Gastroesophageal sphincter (tissue), 3 donors: ENCODE measurements around the gene PLEKHM1.
"Not testable (repeated sequence)": the region's sequence is repeated elsewhere in the genome, so short reads cannot be mapped to it uniquely, and the experiment has no call there.

Source experiments
- EP300 ChIP-seq: sonication (generic); formaldehyde crosslinking; IDR thresholded peaks from one replicate; pipeline ENCODE4 v1.6.1; 2017; ENCODE audit warnings: antibody characterized with exemption, mild to moderate bottlenecking
- POLR2A ChIP-seq, 2 donors: fragments of 450-650 bp; IDR thresholded peaks; one replicate each; pipeline ENCODE4 v1.6.1; 2017; ENCODE audit warnings: antibody characterized with exemption in 2 of 2, mild to moderate bottlenecking in 2 of 2, moderate library complexity in 1 of 2
- POLR2AphosphoS5 ChIP-seq: sonication (generic); formaldehyde crosslinking; IDR thresholded peaks from one replicate; pipeline ENCODE4 v1.6.1; 2017; ENCODE audit warnings: antibody characterized with exemption
- TF ChIP-seq, protein P1 (sequence below), 4 experiments: fragments of 200-600 bp in 2 of 4; fragments of 450-650 bp in 2 of 4; sonication (generic) in 1 of 4; IDR thresholded peaks; one replicate each; pipeline ENCODE4 v1.5.1; 2017 to 2019; ENCODE audit warnings: antibody characterized with exemption in 4 of 4, mild to moderate bottlenecking in 2 of 4, moderate library complexity in 2 of 4

DNA sequence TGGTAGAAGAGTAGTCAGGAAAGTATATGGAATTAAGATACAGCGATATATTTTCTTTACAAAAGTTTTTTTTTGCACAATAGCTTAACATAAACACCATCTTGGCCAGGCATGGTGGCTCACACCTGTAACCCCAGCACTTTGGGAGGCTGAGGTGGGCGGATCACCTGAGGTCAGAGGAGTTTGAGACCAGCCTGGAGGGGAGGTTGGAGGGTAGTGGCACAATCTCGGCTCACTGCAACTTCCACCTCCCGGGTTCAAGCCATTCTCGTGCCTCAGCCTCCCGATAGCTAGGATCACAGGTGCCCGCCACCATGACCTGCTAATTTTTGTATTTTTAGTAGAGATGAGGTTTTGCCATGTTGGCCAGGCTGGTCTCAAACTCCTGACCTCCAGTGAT is 47.6 kb upstream of the PLEKHM1 start:
- TF ChIP-seq, protein P1, sequence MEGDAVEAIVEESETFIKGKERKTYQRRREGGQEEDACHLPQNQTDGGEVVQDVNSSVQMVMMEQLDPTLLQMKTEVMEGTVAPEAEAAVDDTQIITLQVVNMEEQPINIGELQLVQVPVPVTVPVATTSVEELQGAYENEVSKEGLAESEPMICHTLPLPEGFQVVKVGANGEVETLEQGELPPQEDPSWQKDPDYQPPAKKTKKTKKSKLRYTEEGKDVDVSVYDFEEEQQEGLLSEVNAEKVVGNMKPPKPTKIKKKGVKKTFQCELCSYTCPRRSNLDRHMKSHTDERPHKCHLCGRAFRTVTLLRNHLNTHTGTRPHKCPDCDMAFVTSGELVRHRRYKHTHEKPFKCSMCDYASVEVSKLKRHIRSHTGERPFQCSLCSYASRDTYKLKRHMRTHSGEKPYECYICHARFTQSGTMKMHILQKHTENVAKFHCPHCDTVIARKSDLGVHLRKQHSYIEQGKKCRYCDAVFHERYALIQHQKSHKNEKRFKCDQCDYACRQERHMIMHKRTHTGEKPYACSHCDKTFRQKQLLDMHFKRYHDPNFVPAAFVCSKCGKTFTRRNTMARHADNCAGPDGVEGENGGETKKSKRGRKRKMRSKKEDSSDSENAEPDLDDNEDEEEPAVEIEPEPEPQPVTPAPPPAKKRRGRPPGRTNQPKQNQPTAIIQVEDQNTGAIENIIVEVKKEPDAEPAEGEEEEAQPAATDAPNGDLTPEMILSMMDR (IDR thresholded peaks at IDR 0.05): not testable (repeated sequence)
- TF ChIP-seq POLR2AphosphoS5; EP300; POLR2A (IDR thresholded peaks at IDR 0.05): not testable (repeated sequence)
